NB4 (cell line): ENCODE results near the gene CFLAR.
A peak's percentile ranks its signal among the peaks of the same experiment; 100 is the strongest.

Experiments
- CTCF ChIP-seq: IDR thresholded peaks from one replicate; pipeline ENCODE4 v1.5.1; 2012; ENCODE audit warnings: low read depth, low read length
- POLR2A ChIP-seq: IDR thresholded peaks from 2 replicates; pipeline ENCODE4 v1.6.1; 2011; ENCODE audit warnings: mild to moderate bottlenecking; ENCODE audit not compliant: insufficient read length; ENCODE audit errors: extremely low read depth

GRCh38 chr2:201182650-201183364, 66.8 kb downstream of the CFLAR start, which contains the start of gene CASP10:
- peak; percentile 40 for TF ChIP-seq POLR2A
- peak; percentile 73 for TF ChIP-seq CTCF
